IMR-90 (cell line): ENCODE results near the gene MFAP4.

Experiments
- CEBPB ChIP-seq: IDR thresholded peaks from 2 replicates; pipeline ENCODE4 v1.6.1; 2012; ENCODE audit warnings: low read depth, low read length, improper control_type of control experiment
- FOS ChIP-seq: fragments of 150-350 bp; IDR thresholded peaks from 2 replicates; pipeline ENCODE4 v1.6.1; 2016; ENCODE audit warnings: low read depth, low read length
- POLR2A ChIP-seq: IDR thresholded peaks from 2 replicates; pipeline ENCODE4 v1.6.1; 2012; ENCODE audit warnings: mild to moderate bottlenecking, low read depth, low read length
- RAD21 ChIP-seq: IDR thresholded peaks from 2 replicates; pipeline ENCODE4 v1.6.1; 2012; ENCODE audit warnings: low read length, improper control_type of control experiment
- TF ChIP-seq, protein P1 (sequence below): conservative IDR thresholded peaks from 2 replicates; pipeline ENCODE4 v1.5.1; 2012; ENCODE audit warnings: mild to moderate bottlenecking, low read depth, low read length, improper control_type of control experiment
- TF ChIP-seq, protein P2 (sequence below): fragments of 150-350 bp; IDR thresholded peaks from 2 replicates; pipeline ENCODE4 v1.6.1; 2016; ENCODE audit warnings: low read depth, mild to moderate bottlenecking, low read length, moderate library complexity, borderline replicate concordance

DNA sequence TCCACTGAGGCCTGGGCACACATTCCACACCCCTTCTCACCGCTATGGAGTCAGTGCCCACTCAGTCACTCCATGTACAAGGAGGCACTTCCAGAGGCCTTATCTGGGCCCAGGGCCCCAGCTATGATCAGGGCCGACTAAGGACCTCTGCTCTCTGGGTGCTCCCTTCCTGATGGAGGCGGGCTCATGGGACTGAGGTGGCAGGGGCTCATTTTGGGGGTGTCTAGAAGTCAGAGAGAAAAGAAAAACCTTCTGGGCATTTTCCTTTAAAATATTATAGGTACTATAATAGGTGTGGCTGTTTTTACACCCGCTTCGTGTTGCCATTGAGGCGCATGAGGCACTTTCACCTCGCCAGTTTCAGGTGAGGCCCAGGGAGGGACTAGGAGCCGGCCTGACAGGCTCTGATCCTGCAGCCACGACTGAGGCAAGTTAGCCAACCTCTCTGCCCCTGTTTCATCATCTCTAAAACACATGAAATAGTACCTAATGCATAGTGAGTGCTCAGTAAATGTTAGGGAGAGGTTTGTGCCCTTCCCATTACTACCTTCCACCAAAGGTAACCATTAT is 38.8 kb downstream of the MFAP4 start:
- TF ChIP-seq FOS (no peak), POLR2A (no peak), RAD21 (no peak), CEBPB (no peak)
- TF ChIP-seq, protein P1, sequence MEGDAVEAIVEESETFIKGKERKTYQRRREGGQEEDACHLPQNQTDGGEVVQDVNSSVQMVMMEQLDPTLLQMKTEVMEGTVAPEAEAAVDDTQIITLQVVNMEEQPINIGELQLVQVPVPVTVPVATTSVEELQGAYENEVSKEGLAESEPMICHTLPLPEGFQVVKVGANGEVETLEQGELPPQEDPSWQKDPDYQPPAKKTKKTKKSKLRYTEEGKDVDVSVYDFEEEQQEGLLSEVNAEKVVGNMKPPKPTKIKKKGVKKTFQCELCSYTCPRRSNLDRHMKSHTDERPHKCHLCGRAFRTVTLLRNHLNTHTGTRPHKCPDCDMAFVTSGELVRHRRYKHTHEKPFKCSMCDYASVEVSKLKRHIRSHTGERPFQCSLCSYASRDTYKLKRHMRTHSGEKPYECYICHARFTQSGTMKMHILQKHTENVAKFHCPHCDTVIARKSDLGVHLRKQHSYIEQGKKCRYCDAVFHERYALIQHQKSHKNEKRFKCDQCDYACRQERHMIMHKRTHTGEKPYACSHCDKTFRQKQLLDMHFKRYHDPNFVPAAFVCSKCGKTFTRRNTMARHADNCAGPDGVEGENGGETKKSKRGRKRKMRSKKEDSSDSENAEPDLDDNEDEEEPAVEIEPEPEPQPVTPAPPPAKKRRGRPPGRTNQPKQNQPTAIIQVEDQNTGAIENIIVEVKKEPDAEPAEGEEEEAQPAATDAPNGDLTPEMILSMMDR, result no peak
- TF ChIP-seq, protein P2, sequence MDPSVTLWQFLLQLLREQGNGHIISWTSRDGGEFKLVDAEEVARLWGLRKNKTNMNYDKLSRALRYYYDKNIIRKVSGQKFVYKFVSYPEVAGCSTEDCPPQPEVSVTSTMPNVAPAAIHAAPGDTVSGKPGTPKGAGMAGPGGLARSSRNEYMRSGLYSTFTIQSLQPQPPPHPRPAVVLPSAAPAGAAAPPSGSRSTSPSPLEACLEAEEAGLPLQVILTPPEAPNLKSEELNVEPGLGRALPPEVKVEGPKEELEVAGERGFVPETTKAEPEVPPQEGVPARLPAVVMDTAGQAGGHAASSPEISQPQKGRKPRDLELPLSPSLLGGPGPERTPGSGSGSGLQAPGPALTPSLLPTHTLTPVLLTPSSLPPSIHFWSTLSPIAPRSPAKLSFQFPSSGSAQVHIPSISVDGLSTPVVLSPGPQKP, result no peak
